ENCODE measurements around the gene CCDC117. TPM values are rescaled to one million over a fixed set of nuclear protein-coding genes. Genes with fewer than 3 reads are reported as not detected.
"Not testable (repeated sequence)": the region's sequence is repeated elsewhere in the genome, so short reads cannot be mapped to it uniquely, and the experiment has no call there.

Gene CCDC117
- total RNA-seq, 1 donor from 2014 or later, result 19.1 TPM

DNA sequence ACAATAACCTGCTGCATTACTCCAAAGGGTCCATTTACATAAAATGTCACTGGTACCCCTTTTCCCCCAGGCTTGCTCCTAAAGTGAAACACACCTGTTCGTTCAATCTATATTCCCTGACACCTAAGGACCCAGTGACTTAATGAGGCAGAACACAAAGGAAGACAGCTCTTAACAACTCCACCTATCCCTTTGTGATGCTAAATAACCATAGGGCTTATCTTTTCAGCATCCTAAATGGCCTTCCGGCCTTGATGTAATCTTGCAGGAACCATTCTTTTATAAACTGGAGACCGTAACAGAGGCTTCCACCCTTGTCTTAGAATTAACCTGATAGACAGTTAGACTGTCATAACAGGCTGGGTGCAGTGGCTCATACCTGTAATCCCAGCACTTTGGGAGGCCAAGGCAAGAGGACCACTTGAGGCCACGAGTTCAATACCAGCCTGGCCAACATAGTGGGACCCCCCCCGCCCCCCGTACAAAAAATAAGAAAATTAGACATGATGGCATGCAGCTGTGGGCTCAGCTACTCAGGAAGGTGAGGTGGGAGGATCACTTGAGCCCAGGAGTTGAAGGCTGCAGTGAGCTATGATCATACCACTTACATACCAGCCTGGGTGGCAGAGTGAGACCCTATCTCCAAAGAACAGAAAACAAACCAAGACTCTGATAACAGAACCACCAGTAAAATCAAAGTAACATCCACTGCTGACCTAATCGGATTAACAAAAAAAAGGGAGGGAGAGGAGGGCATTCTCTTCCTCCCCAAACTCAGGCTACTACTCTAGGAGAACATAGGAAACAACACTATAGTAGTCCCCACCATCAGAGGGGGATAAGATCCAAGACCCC lies 36.0 kb upstream of the CCDC117 start:
- Histone ChIP-seq H3K27me3 (ENCODE audit: control insufficient read depth, insufficient read depth, low read length) (no peaks in the 10 kb centered on the region), H3K4me3 (ENCODE audit: low read depth, low read length) (no peak overlapping the region), H3K36me3 (ENCODE audit: control insufficient read depth, insufficient read depth, low read length) (no peaks in the 10 kb centered on the region)
- TF ChIP-seq, protein P1, sequence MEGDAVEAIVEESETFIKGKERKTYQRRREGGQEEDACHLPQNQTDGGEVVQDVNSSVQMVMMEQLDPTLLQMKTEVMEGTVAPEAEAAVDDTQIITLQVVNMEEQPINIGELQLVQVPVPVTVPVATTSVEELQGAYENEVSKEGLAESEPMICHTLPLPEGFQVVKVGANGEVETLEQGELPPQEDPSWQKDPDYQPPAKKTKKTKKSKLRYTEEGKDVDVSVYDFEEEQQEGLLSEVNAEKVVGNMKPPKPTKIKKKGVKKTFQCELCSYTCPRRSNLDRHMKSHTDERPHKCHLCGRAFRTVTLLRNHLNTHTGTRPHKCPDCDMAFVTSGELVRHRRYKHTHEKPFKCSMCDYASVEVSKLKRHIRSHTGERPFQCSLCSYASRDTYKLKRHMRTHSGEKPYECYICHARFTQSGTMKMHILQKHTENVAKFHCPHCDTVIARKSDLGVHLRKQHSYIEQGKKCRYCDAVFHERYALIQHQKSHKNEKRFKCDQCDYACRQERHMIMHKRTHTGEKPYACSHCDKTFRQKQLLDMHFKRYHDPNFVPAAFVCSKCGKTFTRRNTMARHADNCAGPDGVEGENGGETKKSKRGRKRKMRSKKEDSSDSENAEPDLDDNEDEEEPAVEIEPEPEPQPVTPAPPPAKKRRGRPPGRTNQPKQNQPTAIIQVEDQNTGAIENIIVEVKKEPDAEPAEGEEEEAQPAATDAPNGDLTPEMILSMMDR (IDR thresholded peaks at IDR 0.05; ENCODE audit: insufficient read depth, low read length, poor library complexity, severe bottlenecking), result no peak
- no peak for DNase-seq (ENCODE audit: low read depth)

DNA sequence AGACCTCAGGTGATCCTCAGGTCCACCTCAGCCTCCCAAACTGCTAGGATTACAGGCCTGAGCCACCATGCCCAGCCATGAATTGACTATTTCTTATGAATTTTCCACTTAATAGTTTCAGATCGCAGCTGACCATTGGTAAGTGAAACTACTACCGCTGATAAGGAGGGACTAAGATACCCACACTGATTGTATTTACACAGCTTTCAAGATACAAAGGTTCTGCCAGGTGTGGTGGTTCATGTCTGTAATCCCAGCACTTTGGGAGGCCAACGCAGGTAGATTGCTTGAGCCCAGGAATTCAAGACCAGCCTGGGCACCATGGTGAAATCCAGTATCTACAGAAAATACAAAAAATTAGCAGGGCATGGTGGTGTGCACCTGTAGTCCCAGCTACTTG lies 34.8 kb upstream of the CCDC117 start:
- TF ChIP-seq, protein P1 (IDR thresholded peaks at IDR 0.05; ENCODE audit: insufficient read depth, low read length, poor library complexity, severe bottlenecking), result no peak
- H3K4me3 ChIP-seq (ENCODE audit: low read depth, low read length), result no peak overlapping the region
- no peaks in the 10 kb centered on the region for H3K36me3 ChIP-seq (ENCODE audit: control insufficient read depth, insufficient read depth, low read length)
- DNase-seq (ENCODE audit: low read depth), result no peak
- H3K27me3 ChIP-seq (ENCODE audit: control insufficient read depth, insufficient read depth, low read length), result no peaks in the 10 kb centered on the region

DNA sequence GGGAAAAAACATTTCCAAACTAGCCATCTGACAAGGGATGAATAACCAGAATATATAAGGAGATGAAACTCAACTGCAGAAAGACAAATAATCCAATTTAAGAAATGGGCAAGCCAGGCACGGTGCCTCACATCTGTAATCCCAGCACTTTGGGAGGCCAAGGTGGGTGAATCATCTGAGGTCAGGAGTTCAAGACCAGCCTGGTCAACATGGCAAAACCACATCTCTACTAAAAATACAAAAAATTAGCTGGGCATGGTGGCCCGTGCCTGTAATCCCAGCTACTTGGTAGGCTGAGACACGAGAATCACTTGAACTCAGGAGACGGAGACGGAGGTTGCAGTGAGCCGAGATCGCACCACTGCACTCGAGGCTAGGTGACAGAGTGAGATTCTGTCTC lies 33.6 kb upstream of the CCDC117 start:
- DNase-seq (ENCODE audit: low read depth); H3K36me3 ChIP-seq (ENCODE audit: control insufficient read depth, insufficient read depth, low read length); H3K27me3 ChIP-seq (ENCODE audit: control insufficient read depth, insufficient read depth, low read length); H3K4me3 ChIP-seq (ENCODE audit: low read depth, low read length): not testable (repeated sequence)

DNA sequence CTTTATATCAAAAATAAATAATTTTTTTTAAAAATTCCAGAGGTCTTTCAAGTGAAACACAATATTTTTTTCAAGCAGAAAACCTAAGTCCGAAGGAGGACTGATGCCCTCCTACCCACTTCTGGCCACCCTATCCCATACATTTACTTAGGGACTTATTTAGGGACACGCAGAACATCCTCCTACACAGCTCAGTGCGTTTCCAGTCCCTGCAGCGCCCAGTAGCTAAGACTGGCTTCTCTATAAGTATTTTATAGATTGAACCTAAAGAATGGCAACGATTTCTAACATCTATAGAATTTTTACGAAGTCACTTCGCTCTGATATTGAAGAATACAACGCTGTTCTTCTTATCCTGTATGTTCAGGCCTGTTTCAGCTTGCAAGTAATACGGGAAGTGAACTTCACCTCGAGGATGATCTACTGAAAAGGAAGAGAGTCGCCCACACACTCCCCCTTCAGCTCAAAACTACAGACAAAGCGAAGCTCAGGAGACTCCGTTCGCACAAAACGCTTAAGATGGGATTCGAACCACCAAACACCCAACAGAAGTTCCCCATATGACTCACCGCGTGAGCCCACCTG lies 31.2 kb upstream of the CCDC117 start:
- peak overlapping the region; percentile 33 for H3K4me3 ChIP-seq (ENCODE audit: low read depth, low read length)
- no peaks in the 10 kb centered on the region for H3K36me3 ChIP-seq (ENCODE audit: control insufficient read depth, insufficient read depth, low read length)
- TF ChIP-seq, protein P1 (IDR thresholded peaks at IDR 0.05; ENCODE audit: insufficient read depth, low read length, poor library complexity, severe bottlenecking), result no peak
- DNase-seq (ENCODE audit: low read depth), result no peak
- no peaks in the 10 kb centered on the region for H3K27me3 ChIP-seq (ENCODE audit: control insufficient read depth, insufficient read depth, low read length)

DNA sequence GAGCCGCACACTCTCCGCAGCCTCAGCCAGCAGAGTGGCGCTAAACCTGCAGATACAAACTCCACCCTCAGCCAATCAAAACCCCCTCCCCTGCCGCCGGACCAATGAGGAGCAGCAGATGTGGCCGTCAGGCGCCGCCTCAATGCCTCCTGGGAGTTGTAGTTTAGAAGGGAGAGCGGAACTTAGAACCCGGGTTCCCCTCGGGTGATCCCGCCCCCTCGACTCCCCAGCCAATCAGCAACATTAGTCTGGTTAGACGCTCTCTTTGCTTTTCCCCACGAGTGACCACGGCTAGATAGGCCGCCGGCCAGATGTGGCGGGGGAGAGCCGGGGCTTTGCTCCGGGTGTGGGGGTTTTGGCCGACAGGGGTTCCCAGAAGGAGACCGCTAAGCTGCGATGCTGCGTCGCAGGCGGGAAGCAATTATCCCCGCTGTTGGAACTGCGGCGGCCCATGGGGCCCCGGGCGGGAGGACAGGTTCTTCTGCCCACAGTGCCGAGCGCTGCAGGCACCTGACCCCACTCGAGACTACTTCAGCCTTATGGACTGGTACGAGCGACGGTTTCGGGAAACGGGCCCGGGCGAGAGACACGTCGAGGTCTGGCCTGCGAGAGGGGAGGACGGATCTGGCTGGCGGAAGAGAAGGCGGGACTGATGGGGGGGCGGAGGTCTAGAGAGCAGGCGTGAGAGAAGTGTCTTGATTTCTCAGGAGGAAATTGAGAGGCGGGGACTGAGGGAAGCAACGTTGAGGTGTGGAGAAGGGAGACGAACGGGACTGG lies 30.5 kb upstream of the CCDC117 start, which contains the start of the genes CHEK2 and HSCB:
Gene CHEK2, minus strand, starts transcription at position 36 of the 777 bp plus-strand sequence. CDS start 7,099 bp downstream, outside the sequence.
Gene HSCB, plus strand, starts transcription at position 255 of the 777 bp plus-strand sequence. Its CDS starts 57 bp downstream, at position 312.
- peak within 1 kb of the TSS; percentile 82 for H3K4me3 ChIP-seq (ENCODE audit: low read depth, low read length)
- TF ChIP-seq, protein P1 (IDR thresholded peaks at IDR 0.05; ENCODE audit: insufficient read depth, low read length, poor library complexity, severe bottlenecking), result no peak
- peak; percentile 95 for DNase-seq (ENCODE audit: low read depth)
- no peaks in the 10 kb centered on the region for H3K36me3 ChIP-seq (ENCODE audit: control insufficient read depth, insufficient read depth, low read length)
- H3K27me3 ChIP-seq (ENCODE audit: control insufficient read depth, insufficient read depth, low read length), result no peaks in the 10 kb centered on the region

DNA sequence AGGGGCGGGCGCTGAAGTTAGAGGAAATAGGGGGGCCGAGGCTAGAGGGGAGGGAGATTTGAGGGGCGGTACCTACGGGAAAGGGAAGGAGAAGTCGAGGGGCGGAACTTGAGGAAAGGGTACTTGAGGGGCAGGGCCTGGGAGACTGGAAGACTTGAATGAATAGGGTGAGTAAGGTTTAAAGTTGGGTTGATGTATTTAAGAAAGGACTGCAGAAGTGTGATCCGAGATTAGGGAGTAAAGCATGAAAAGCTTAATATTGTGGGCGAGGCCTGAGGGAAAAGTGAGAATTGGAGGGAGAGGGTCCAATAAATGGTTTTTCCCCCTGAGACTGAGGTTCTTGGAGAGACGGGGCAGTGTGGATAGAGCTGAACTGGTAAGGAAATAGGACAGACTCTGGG lies 29.9 kb upstream of the CCDC117 start:
- Histone ChIP-seq H3K4me3 (ENCODE audit: low read depth, low read length) (peak overlapping the region; percentile 82), H3K36me3 (ENCODE audit: control insufficient read depth, insufficient read depth, low read length) (no peaks in the 10 kb centered on the region), H3K27me3 (ENCODE audit: control insufficient read depth, insufficient read depth, low read length) (no peaks in the 10 kb centered on the region)
- no peak for DNase-seq (ENCODE audit: low read depth)
- TF ChIP-seq, protein P1 (IDR thresholded peaks at IDR 0.05; ENCODE audit: insufficient read depth, low read length, poor library complexity, severe bottlenecking), result no peak

All from kidney epithelial cell (primary cell).